HS-5 (cell line): ENCODE measurements around the gene OR5J2.
"Not testable (repeated sequence)": the region's sequence is repeated elsewhere in the genome, so short reads cannot be mapped to it uniquely, and the experiment has no call there.

Experiments used
- DNase-seq: peaks from one replicate; pipeline ENCODE4 v3.0.0-alpha.2; 2012; ENCODE audit warnings: low read depth

OR5J2 gene

DNA sequence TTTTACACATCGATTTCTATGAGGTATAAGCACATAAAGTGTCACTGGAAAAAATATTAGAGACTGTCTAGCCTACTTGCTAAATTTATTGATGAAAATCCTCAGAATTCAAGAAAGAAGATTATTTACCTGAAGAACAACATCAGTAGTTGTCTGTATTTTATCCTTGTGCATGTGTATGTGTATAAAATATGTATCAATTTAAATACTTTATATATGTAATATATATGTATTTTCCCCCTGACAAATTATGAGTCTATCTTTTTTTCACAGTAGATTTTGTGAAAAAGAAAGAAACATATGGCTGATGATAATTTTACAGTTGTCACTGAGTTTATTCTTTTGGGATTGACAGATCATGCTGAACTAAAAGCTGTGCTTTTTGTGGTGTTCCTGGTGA lies at the start of gene OR5J2:
TSS of gene OR5J2 (plus strand) at position 301 of the 400 bp plus-strand sequence. CDS start at position 301, 0 bp downstream.
- no peak for DNase-seq

DNA sequence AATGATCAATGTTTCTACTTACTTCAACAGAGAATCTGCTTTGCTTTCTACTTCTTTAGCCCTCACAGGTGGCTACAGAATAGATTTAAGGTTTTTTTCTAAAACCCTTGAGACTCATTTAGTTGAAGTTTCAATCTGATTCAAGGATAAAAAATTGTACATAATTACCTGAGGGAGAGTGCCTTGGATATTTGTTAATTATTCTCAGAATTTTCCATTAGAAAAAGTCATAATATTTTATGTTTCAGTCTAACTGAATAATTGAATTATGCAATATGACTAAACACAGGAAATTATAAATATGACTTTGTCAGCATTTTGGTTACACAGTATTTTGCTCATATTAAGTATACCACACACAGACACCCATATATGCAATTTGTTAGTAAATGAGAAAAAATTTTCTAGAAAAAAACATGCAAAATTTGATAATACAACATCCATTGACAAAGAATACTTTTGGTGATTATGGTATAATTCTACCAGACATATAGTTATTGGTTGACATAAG lies 36.2 kb upstream of the OR5J2 start, which contains the start of gene OR8J3:
TSS of gene OR8J3 (minus strand) at position 51 of the 511 bp plus-strand sequence. CDS start 2,483 bp downstream, outside the sequence.
- no peak for DNase-seq

DNA sequence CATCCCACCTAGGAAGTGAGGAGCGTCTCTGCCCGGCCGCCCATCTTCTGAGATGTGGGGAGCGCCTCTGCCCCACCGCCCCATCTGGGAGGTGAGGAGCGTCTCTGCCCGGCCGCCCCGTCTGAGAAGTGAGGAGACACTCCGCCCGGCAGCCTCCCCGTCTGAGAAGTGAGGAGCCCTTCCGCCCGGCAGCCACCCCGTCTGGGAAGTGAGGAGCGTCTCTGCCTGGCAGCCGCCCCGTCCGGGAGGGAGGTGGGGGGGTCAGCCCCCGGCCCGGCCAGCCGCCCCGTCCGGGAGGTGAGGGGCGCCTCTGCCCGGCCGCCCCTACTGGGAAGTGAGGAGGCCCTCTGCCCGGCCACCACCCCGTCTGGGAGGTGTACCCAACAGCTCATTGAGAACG lies 32.7 kb upstream of the OR5J2 start:
- not testable (repeated sequence) for DNase-seq

DNA sequence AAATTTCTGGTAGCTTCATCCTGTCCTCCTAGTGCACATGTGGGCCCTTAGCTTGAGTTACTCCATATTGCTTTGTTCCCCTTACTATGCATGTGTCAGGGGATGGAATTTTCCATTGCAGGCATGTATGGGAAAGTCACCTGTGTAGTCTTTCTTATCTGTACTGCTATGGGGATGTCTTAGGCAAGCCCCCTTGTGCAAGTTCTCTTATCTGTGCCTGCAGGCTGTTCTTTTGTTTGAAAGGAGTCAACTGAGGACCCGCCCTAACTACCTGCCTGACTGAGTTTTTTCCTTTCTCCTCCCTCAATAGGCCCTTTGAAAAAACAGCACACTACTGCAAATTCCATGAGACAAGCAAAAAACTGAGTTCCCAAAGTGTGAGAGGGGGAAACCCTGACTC lies 25.0 kb upstream of the OR5J2 start:
- no peak for DNase-seq

DNA sequence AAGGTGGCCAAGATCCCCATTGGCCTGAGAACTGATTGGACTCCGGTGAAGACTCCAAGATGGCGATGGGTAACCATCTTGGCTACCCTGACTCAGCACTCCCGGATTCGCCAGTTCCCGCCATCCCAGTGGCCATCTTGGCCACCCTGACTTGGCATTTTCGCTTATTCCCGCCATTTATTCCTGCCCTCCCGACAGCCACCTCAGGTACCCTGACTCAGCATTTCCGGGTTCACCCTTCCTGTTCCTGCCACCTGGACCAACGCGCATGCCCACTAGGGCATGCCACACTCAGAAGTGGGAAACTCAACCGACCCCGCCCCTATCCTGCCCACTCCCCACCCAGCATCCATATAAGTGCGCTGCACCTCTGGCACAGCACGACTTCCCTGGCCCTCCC lies 24.1 kb upstream of the OR5J2 start:
- no peak for DNase-seq

DNA sequence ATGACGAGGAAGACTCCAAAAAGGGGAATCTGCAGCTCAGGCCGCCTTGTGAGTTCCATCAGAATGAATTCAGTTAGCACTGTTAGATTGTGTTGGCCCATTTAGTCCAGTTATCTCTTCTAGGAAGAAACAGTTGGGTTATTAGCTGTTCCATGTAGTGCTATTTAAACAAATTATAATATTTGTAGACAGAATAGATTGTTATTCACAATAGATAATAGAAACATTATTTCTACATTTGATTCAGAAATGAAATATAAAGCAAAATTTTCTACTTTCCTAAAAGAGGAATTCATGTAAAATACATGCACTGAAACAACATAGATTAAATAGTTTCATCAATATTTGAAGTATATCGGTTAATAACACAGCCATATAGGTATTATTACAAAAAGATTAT lies 16.2 kb upstream of the OR5J2 start, which contains the start of gene OR8K5:
TSS of gene OR8K5 (minus strand) at position 101 of the 400 bp plus-strand sequence. CDS start at position 101, 0 bp downstream.
- DNase-seq = no peak

DNA sequence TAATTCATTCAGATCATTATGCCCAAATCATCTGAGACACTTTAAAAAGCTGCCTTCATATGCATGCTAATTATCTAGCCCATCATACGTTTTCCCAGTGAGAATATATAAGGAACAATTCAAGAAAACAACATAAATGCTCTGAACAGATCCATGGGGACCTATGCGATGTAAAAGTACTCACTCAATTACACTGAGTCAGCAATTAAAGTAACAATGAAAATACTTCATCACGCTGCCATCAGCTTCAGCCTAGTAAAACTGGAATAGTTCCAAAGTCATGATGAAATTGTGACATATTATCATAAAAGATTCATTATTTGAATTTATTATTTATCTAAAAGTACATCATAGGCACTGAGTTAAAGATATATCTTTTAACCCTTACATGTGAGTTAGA lies 12.6 kb upstream of the OR5J2 start:
- DNase-seq = no peak

DNA sequence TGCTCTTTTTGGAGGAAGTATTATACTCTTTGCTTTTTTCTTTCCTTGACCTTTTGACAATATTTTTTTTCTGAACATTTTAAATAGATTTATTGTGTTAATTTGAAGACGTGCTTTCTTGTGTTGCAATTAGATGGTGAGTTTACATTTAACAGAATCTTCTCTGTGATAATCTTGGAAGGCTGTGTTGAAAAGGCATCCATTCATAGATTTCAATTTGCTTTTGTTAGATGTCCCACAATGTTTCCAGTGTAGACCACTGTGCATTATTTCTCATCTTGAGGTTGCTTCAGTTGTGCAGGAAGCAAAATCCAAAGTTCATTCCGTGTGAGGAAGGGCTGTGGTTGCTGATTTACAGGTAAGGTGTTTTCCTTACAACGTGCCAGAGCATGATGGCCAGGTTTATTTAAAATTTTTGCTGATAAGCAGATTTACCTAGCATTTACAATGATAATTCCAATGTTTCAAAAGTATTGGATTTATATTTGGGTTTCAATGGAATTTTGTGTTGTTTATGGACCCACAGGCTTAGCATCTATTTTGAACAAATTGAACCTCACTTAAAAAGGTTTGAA lies 4.1 kb upstream of the OR5J2 start:
- DNase-seq = no peak

DNA sequence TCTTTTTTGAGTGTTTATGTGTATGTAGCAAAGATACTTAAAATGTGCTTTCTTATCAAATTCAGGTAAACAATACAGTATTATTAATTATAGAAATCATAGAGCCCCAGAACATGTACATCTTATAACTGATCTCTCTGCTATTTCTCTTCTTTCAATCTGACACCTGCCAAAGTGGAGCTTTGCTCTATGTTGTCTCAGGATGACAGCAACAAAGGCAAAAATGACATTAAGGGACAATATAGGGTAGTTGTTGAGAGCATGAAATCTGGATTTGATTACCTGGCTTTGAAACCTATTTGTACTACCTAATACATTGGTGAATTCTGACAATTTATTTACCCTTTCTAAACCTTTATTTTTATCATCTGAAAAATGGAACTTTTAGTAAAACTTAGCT lies 7.0 kb downstream of the OR5J2 start:
- DNase-seq = no peak

DNA sequence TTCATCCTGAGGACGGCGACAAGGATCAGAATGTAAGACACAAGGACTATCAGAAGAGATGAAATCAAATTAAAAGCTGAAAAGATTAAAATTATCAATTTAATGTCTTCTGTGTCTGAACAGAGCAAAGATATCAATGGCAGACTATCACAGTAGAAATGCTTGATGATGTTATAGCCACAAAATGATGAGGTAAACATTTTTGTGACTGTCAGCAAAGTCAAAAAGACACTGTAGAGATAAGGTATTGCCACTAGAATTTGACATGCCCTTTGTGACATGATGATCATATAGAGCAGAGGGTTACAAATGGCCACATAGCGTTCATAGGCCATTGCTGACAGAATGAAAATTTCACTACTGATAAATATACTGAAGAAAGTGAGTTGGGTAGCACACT lies 12.2 kb downstream of the OR5J2 start:
- no peak for DNase-seq

DNA sequence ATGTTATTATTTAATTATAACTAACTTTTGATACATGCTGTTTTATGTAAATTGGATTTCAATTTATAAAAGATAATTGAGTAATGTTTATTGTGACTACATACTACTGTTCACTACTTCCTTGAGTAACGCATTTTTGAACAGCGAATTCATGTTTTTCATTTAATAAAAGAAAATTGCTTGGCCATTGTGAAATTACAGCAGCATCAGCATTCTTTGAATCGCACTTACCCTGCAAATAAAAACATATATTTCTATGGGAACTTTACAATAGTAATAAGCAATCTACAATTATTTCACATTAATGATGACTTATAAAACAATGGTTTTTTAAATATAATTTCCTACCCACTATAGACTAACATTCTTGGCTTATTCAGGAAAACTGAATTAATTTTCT lies 20.3 kb downstream of the OR5J2 start:
- no peak for DNase-seq

DNA sequence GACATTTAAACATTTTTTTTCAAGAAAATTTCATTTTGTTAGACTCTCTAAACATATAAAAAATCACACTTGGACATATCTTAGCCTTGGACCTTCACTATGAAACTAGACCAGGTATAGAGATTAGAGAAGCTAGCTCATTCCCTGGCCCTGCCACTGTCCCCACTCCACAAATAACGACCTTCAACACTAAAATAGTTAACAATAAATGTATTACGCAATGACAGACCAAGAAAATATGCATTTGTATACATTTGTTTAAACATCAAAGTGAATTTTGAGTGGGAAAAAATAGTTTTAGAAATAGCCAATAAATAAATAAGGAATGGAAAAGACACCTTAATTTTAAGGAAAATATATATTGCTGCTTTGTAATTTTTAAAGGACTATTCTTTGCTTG lies 20.9 kb downstream of the OR5J2 start:
- DNase-seq = no peak

DNA sequence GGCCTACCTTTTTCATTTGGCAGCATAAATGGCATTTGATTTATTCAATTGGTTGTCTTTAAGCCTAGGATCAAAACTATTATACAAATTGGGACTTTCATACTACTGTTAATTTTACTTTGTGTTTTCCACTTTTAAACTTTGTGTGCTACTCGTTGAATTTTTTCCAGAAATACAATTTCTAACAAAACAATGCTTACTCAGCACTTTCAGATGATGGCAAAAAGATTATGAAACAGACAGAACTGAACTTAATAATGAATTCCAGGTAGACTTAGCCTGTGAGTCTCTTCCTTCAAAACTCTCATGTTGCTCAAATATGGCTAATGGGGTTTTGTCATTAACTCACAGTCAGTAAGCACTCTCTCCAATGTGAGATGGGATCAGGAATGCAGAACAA lies 31.4 kb downstream of the OR5J2 start:
- no peak for DNase-seq

DNA sequence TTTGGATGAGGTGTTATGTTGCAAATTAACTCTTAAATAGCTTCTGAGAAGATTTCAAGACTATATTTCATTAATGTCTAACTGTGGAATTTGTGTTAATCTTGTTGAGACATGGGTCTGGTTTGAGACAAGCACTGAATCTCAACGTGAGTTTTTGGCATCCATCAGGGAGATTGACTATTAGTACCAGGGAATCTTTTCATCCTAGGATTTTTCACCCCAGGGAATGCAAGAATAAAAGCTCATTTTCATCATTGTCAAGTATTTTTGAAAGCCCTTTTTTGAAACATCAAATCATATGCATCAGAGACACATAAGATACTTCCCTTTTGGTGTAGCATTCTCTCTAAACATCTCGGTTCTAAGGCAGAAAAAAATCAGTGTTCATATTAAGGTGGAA lies 38.1 kb downstream of the OR5J2 start:
- DNase-seq = no peak

DNA sequence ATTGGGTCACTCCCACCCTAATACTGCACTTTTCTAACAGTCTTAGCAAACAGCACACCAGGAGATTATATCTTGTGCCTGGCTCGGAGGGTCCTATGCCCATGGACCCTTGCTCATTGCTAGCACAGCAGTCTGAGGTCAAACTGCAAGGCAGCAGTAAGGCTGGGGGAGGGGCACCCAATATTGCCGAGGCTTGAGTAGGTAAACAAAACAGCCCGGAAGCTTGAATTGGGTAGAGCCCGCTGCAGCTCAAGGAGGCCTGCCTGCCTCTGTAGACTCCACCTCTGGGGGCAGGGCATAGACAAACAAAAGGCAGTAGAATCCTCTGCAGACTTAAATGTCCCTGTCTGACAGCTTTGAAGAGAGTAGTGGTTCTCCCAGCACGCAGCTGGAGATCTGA lies 43.3 kb downstream of the OR5J2 start:
- not testable (repeated sequence) for DNase-seq
